ENCODE measurements around the gene PIF1.

Gene PIF1

GRCh38 chr15:64847016-64847415, 21.6 kb upstream of the PIF1 start:
- H3K4me1 ChIP-seq (ENCODE audit: insufficient read depth, insufficient read length), result peaks cover 25% of the 10 kb centered on the region
- H3K9me3 ChIP-seq (ENCODE audit: insufficient read depth, low read length), result no peaks in the 10 kb centered on the region
- H3K4me3 ChIP-seq (ENCODE audit: insufficient read length, low read depth), result no peak overlapping the region
- no peak overlapping the region for H3K9ac ChIP-seq (ENCODE audit: insufficient read length, low read depth)
- H3K27me3 ChIP-seq (ENCODE audit: insufficient read depth, insufficient read length), result no peaks in the 10 kb centered on the region
- no peak for DNase-seq (ENCODE audit: low read depth, low spot score)
- H3K36me3 ChIP-seq (ENCODE audit: insufficient read depth, insufficient read length, low read length), result peaks cover 64% of the 10 kb centered on the region
- TF ChIP-seq SUZ12 (IDR thresholded peaks at IDR 0.05; ENCODE audit: extremely low read depth, insufficient read depth, insufficient read length), result no peak
- no peak for TF ChIP-seq ZNF274 (IDR thresholded peaks at IDR 0.05; ENCODE audit: low read depth, low read length)
- no peak for TF ChIP-seq YY1 (IDR thresholded peaks at IDR 0.05; ENCODE audit: insufficient read depth, insufficient read length)

- peaks cover 61% of the 10 kb centered on the region for H3K36me3 ChIP-seq (ENCODE audit: insufficient read depth, insufficient read length, low read length)
- no peaks in the 10 kb centered on the region for H3K27me3 ChIP-seq (ENCODE audit: insufficient read depth, insufficient read length)
- no peak for DNase-seq (ENCODE audit: low read depth, low spot score)
- H3K9me3 ChIP-seq (ENCODE audit: insufficient read depth, low read length), result no peaks in the 10 kb centered on the region
- TF ChIP-seq YY1 (IDR thresholded peaks at IDR 0.05; ENCODE audit: insufficient read depth, insufficient read length) (no peak), ZNF274 (IDR thresholded peaks at IDR 0.05; ENCODE audit: low read depth, low read length) (no peak), SUZ12 (IDR thresholded peaks at IDR 0.05; ENCODE audit: extremely low read depth, insufficient read depth, insufficient read length) (no peak)
- no peak overlapping the region for H3K4me3 ChIP-seq (ENCODE audit: insufficient read length, low read depth)
- H3K9ac ChIP-seq (ENCODE audit: insufficient read length, low read depth), result no peak overlapping the region
- peaks cover 18% of the 10 kb centered on the region for H3K4me1 ChIP-seq (ENCODE audit: insufficient read depth, insufficient read length)
Measured at GRCh38 chr15:64845831-64846595, 20.6 kb upstream of the PIF1 start.

GRCh38 chr15:64845183-64845611, 19.8 kb upstream of the PIF1 start:
- DNase-seq (ENCODE audit: low read depth, low spot score), result no peak
- H3K27me3 ChIP-seq (ENCODE audit: insufficient read depth, insufficient read length), result no peaks in the 10 kb centered on the region
- peak overlapping the region; percentile 4 for H3K9ac ChIP-seq (ENCODE audit: insufficient read length, low read depth)
- H3K4me3 ChIP-seq (ENCODE audit: insufficient read length, low read depth), result no peak overlapping the region
- H3K36me3 ChIP-seq (ENCODE audit: insufficient read depth, insufficient read length, low read length), result peaks cover 53% of the 10 kb centered on the region
- TF ChIP-seq ZNF274 (IDR thresholded peaks at IDR 0.05; ENCODE audit: low read depth, low read length) (no peak), YY1 (IDR thresholded peaks at IDR 0.05; ENCODE audit: insufficient read depth, insufficient read length) (no peak), SUZ12 (IDR thresholded peaks at IDR 0.05; ENCODE audit: extremely low read depth, insufficient read depth, insufficient read length) (no peak)
- peaks cover 13% of the 10 kb centered on the region for H3K4me1 ChIP-seq (ENCODE audit: insufficient read depth, insufficient read length)
- H3K9me3 ChIP-seq (ENCODE audit: insufficient read depth, low read length), result no peaks in the 10 kb centered on the region

GRCh38 chr15:64844576-64845145, 19.2 kb upstream of the PIF1 start:
- H3K4me3 ChIP-seq (ENCODE audit: insufficient read length, low read depth), result no peak overlapping the region
- no peak for DNase-seq (ENCODE audit: low read depth, low spot score)
- H3K36me3 ChIP-seq (ENCODE audit: insufficient read depth, insufficient read length, low read length), result peaks cover 49% of the 10 kb centered on the region
- no peaks in the 10 kb centered on the region for H3K27me3 ChIP-seq (ENCODE audit: insufficient read depth, insufficient read length)
- peak overlapping the region; percentile 4 for H3K9ac ChIP-seq (ENCODE audit: insufficient read length, low read depth)
- H3K9me3 ChIP-seq (ENCODE audit: insufficient read depth, low read length), result no peaks in the 10 kb centered on the region
- peaks cover 13% of the 10 kb centered on the region for H3K4me1 ChIP-seq (ENCODE audit: insufficient read depth, insufficient read length)
- TF ChIP-seq SUZ12 (IDR thresholded peaks at IDR 0.05; ENCODE audit: extremely low read depth, insufficient read depth, insufficient read length), result no peak

- peaks cover 13% of the 10 kb centered on the region for H3K4me1 ChIP-seq (ENCODE audit: insufficient read depth, insufficient read length)
- TF ChIP-seq SUZ12 (IDR thresholded peaks at IDR 0.05; ENCODE audit: extremely low read depth, insufficient read depth, insufficient read length), result no peak
- no peak for DNase-seq (ENCODE audit: low read depth, low spot score)
Measured at GRCh38 chr15:64843991-64844390, 18.5 kb upstream of the PIF1 start.

GRCh38 chr15:64842986-64843561, 17.6 kb upstream of the PIF1 start:
- DNase-seq (ENCODE audit: low read depth, low spot score), result no peak

More at GRCh38 chr15:64843991-64844390, 18.5 kb upstream of the PIF1 start:
- Histone ChIP-seq H3K9ac (ENCODE audit: insufficient read length, low read depth) (peak overlapping the region; percentile 43), H3K27me3 (ENCODE audit: insufficient read depth, insufficient read length) (no peaks in the 10 kb centered on the region), H3K4me3 (ENCODE audit: insufficient read length, low read depth) (no peak overlapping the region), H3K9me3 (ENCODE audit: insufficient read depth, low read length) (no peaks in the 10 kb centered on the region), H3K36me3 (ENCODE audit: insufficient read depth, insufficient read length, low read length) (peaks cover 47% of the 10 kb centered on the region)

More at GRCh38 chr15:64842986-64843561, 17.6 kb upstream of the PIF1 start:
- Histone ChIP-seq H3K27me3 (ENCODE audit: insufficient read depth, insufficient read length) (no peaks in the 10 kb centered on the region), H3K9me3 (ENCODE audit: insufficient read depth, low read length) (no peaks in the 10 kb centered on the region), H3K36me3 (ENCODE audit: insufficient read depth, insufficient read length, low read length) (peaks cover 38% of the 10 kb centered on the region), H3K4me3 (ENCODE audit: insufficient read length, low read depth) (peak overlapping the region; percentile 67), H3K9ac (ENCODE audit: insufficient read length, low read depth) (peak overlapping the region; percentile 94), H3K4me1 (ENCODE audit: insufficient read depth, insufficient read length) (peaks cover 13% of the 10 kb centered on the region)
- TF ChIP-seq YY1 (IDR thresholded peaks at IDR 0.05; ENCODE audit: insufficient read depth, insufficient read length) (no peak), ZNF274 (IDR thresholded peaks at IDR 0.05; ENCODE audit: low read depth, low read length) (no peak), SUZ12 (IDR thresholded peaks at IDR 0.05; ENCODE audit: extremely low read depth, insufficient read depth, insufficient read length) (no peak)

Measured in NT2/D1 (cell line).